GM12878 (cell line): Measurements from ENCODE around the gene EEPD1. TPM values are rescaled to one million over a fixed set of nuclear protein-coding genes. Genes with fewer than 3 reads are reported as not detected.

Source experiments
- ATAC-seq: fragments of 200-7000 bp; cut with Tn5 transposase; 3 replicates; pipeline ENCODE4 v1.9.1; 2020; ENCODE audit warnings: mild to moderate bottlenecking, moderate library complexity
- BruUV-seq: library from RNA; stranded (reverse); fragments of 400-500 nt; replicated peaks from 2 replicates; lab custom pipeline; 2021; lab: Mats Ljungman, UMichigan
- CTCF ChIA-PET: fragments of 300-600 bp; sonication (Branson Sonifier 250); formaldehyde crosslinking; extraction: SDS; loops from one replicate; lab custom pipeline; 2021; ENCODE audit warnings: inconsistent platforms; lab: Yijun Ruan, JAX
- POLR2A ChIA-PET: fragments of 350-600 bp; formaldehyde crosslinking; extraction: SDS; loops from one replicate; lab custom pipeline; 2021; ENCODE audit warnings: inconsistent platforms; lab: Charles Lee
- RAD21 ChIA-PET: fragments of 300-600 bp; sonication (Branson Sonifier 250); formaldehyde crosslinking; loops from one replicate; lab custom pipeline; 2023; ENCODE audit warnings: antibody characterized with exemption; ENCODE audit not compliant: unreplicated experiment; lab: Charles Lee
- SMC1A ChIA-PET: fragments of 300-600 bp; sonication (Branson Sonifier 250); formaldehyde crosslinking; loops from one replicate; lab custom pipeline; 2023; ENCODE audit not compliant: unreplicated experiment, uncharacterized antibody; lab: Charles Lee
- DNase-seq: peaks from one replicate; pipeline ENCODE4 v3.0.0-alpha.2; 2011; ENCODE audit warnings: low read depth, low spot score
- FAIRE-seq: peaks from 3 replicates; lab custom pipeline; 2011; peaks lifted over from hg19 to GRCh38; lab: Jason Lieb, UNC
- H2AFZ ChIP-seq: 2 replicates; pipeline ENCODE4 v1.6.0; 2011; ENCODE audit warnings: low read depth, low read length, control low read depth; ENCODE audit not compliant: control insufficient read depth
- H3K27ac ChIP-seq: 2 replicates; pipeline ENCODE4 v1.5.1; 2011; ENCODE audit warnings: control low read depth; ENCODE audit not compliant: control insufficient read depth, insufficient read depth
- H3K27me3 ChIP-seq, 2 experiments: replicated peaks in 1 of 2; 2 replicates each; pipeline versions ENCODE4 v1.6.0 to v1.6.1; 2011; ENCODE audit warnings: low read length in 1 of 2; ENCODE audit not compliant: control insufficient read depth in 2 of 2, insufficient read depth in 2 of 2
- H3K36me3 ChIP-seq, 2 experiments: 2 replicates each; pipeline ENCODE4 v1.5.1; 2011; ENCODE audit warnings: low read length in 1 of 2; ENCODE audit not compliant: control insufficient read depth in 2 of 2, insufficient read depth in 2 of 2
- H3K4me1 ChIP-seq: 2 replicates; pipeline ENCODE4 v1.6.1; 2011; ENCODE audit warnings: mild to moderate bottlenecking, low read length, moderate library complexity, mixed read lengths; ENCODE audit not compliant: control insufficient read depth, insufficient read depth
- H3K4me2 ChIP-seq: 2 replicates; pipeline ENCODE4 v1.6.0; 2011; ENCODE audit warnings: control low read depth; ENCODE audit not compliant: control insufficient read depth, insufficient read depth
- H3K4me3 ChIP-seq: fragments of 200-600 bp; sonication (generic); 2 replicates; pipeline ENCODE4 v1.5.1; 2016
- H3K79me2 ChIP-seq: 2 replicates; pipeline ENCODE4 v1.6.0; 2011; ENCODE audit warnings: low read length; ENCODE audit not compliant: control insufficient read depth, insufficient read depth
- H3K9ac ChIP-seq: 2 replicates; pipeline ENCODE4 v1.8.0; 2011; ENCODE audit warnings: low read length, control low read depth, mixed read lengths; ENCODE audit not compliant: control insufficient read depth, insufficient read depth
- H3K9me3 ChIP-seq: replicated peaks from 3 replicates; pipeline ENCODE4 v1.5.1; 2011; ENCODE audit warnings: mild to moderate bottlenecking, low read length; ENCODE audit not compliant: control insufficient read depth, insufficient read depth
- H4K20me1 ChIP-seq: 2 replicates; pipeline ENCODE4 v1.6.0; 2011; ENCODE audit not compliant: control insufficient read depth, insufficient read depth
- SRF ChIP-seq, 2 experiments: IDR thresholded peaks; 2 replicates each; pipeline ENCODE4 v1.6.1; 2011; ENCODE audit warnings: low read depth in 2 of 2, low read length in 2 of 2, mild to moderate bottlenecking in 1 of 2, moderate library complexity in 1 of 2
- WGBS: methylation state at CpG from one replicate; pipeline ENCODE4 v1.1.6; 2016; ENCODE audit warnings: low lambda C conversion rate; ENCODE audit not compliant: insufficient replicate concordance, insufficient coverage; ENCODE audit errors: missing lambda C conversion rate; 5-methylcytosine and 5-hydroxymethylcytosine counted together
- in situ Hi-C: fragments of 300-500 bp; cut with MboI; formaldehyde crosslinking; loops from 9 replicates; pipeline ENCODE4 v1.14.3; 2018; ENCODE audit warnings: mixed read lengths
- intact Hi-C: fragments of 100-400 bp; cut with micrococcal nuclease; formaldehyde crosslinking; loops from one replicate; pipeline ENCODE4 v1.14.2; 2022; ENCODE audit not compliant: unreplicated experiment
- polyA plus RNA-seq, 11 experiments: library from polyadenylated mRNA; depleted of rRNA in 4 of 11; unstranded in 6 of 11; stranded (reverse) in 5 of 11; fragments of >200 nt; fragmentation: Nextera tagmentation in 4 of 11; fragmentation: Illumina TruSeq in 1 of 11; extraction: Ambion mirVana in 4 of 11; extraction: Trizol in 1 of 11; gene quantifications; 1 replicate in 1 of 11; 2 replicates in 10 of 11; pipeline versions ENCODE4 v1.2.1 to v1.2.3, GENCODE V29; 2011 to 2016; ENCODE audit warnings: inconsistent platforms in 2 of 11, missing spikeins in 2 of 11, low read depth in 1 of 11
- total RNA-seq, 4 experiments: library from RNA; depleted of rRNA in 3 of 4; stranded (reverse); fragments of >200 nt in 3 of 4; fragmentation: Illumina TruSeq in 1 of 4; extraction: Trizol in 1 of 4; gene quantifications; 2 replicates each; pipeline versions ENCODE4 v1.2.1 to v1.2.3, GENCODE V29; 2013 to 2021
- TF ChIP-seq, protein P1 (sequence below): fragments of 450-650 bp; formaldehyde crosslinking; IDR thresholded peaks from 2 replicates; pipeline ENCODE4 v1.5.0; 2022; ENCODE audit warnings: mild to moderate bottlenecking, missing genetic modification characterization
- TF ChIP-seq, protein P2 (sequence below): fragments of 450-650 bp; formaldehyde crosslinking; IDR thresholded peaks from 2 replicates; pipeline ENCODE4 v1.4.0; 2020; ENCODE audit warnings: mild to moderate bottlenecking, moderate library complexity

Gene EEPD1
- total and polyA plus RNA-seq, 10 of the 15 experiments (the other 5 are each of a cell fraction or from before 2014, with no cell fraction given): 0.24 to 2.8 (median 0.86) TPM; not detected in 1

DNA sequence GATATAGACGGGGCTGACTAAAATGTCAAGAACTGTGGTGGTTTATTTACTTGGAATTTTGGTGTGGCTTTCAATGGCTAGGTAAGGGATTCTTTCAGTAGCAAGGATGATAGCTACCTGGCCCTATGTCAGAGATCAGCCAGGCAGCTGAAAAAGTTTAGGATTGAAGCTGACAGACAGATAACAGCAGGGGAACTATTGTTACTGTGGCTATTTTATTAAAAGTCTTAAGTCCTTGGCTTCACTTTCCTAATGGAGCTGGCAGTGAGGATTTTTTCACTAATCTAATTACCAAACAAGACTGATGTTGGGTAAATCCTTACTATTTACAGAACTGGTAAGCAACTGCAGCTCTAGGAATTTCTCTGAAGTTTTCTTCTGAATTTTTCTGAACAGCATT, 164.2 kb downstream of the EEPD1 start:
- FAIRE-seq: no peak
- Histone ChIP-seq H3K4me1 (no peaks in the 10 kb centered on the region), H3K4me3 (no peak overlapping the region), H4K20me1 (no peaks in the 10 kb centered on the region), H3K79me2 (no peaks in the 10 kb centered on the region), H3K27me3 (no peaks in the 10 kb centered on the region), H3K4me2 (no peak overlapping the region), H2AFZ (no peak overlapping the region), H3K36me3 (no peaks in the 10 kb centered on the region), H3K27ac (no peak overlapping the region), H3K9me3 (no peaks in the 10 kb centered on the region; the same call in 2 of the 3 replicates), H3K9ac (no peak overlapping the region)
- DNase-seq: no peak
- WGBS: 38% methylated on average over 1 of the region's 1 CpG
- SMC1A ChIA-PET: interaction anchor here (0.7 to 5.0 kb wide), 8 partner anchors 9 to 332 kb away, joined by 3 to 39 read pairs (median 4); no protein-coding TSS in a partner anchor
- intact Hi-C loops: no loop called here
- CTCF ChIA-PET: interaction anchor here (0.7 to 4.0 kb wide), 19 partner anchors 14 to 941 kb away, joined by 3 to 52 read pairs (median 4); no protein-coding TSS in a partner anchor
- RAD21 ChIA-PET: interaction anchor here (0.8 to 3.6 kb wide), 6 partner anchors 9 to 608 kb away, joined by 3 to 33 read pairs (median 4); no protein-coding TSS in a partner anchor
- TF ChIP-seq SRF (IDR thresholded peaks at IDR 0.05; ENCODE audit: low read depth in 2 of 2, low read length in 2 of 2): no peak
- TF ChIP-seq, protein P1, sequence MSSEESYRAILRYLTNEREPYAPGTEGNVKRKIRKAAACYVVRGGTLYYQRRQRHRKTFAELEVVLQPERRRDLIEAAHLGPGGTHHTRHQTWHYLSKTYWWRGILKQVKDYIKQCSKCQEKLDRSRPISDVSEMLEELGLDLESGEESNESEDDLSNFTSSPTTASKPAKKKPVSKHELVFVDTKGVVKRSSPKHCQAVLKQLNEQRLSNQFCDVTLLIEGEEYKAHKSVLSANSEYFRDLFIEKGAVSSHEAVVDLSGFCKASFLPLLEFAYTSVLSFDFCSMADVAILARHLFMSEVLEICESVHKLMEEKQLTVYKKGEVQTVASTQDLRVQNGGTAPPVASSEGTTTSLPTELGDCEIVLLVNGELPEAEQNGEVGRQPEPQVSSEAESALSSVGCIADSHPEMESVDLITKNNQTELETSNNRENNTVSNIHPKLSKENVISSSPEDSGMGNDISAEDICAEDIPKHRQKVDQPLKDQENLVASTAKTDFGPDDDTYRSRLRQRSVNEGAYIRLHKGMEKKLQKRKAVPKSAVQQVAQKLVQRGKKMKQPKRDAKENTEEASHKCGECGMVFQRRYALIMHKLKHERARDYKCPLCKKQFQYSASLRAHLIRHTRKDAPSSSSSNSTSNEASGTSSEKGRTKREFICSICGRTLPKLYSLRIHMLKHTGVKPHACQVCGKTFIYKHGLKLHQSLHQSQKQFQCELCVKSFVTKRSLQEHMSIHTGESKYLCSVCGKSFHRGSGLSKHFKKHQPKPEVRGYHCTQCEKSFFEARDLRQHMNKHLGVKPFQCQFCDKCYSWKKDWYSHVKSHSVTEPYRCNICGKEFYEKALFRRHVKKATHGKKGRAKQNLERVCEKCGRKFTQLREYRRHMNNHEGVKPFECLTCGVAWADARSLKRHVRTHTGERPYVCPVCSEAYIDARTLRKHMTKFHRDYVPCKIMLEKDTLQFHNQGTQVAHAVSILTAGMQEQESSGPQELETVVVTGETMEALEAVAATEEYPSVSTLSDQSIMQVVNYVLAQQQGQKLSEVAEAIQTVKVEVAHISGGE (CRISPR knock-in tag): no peak
- TF ChIP-seq, protein P2, sequence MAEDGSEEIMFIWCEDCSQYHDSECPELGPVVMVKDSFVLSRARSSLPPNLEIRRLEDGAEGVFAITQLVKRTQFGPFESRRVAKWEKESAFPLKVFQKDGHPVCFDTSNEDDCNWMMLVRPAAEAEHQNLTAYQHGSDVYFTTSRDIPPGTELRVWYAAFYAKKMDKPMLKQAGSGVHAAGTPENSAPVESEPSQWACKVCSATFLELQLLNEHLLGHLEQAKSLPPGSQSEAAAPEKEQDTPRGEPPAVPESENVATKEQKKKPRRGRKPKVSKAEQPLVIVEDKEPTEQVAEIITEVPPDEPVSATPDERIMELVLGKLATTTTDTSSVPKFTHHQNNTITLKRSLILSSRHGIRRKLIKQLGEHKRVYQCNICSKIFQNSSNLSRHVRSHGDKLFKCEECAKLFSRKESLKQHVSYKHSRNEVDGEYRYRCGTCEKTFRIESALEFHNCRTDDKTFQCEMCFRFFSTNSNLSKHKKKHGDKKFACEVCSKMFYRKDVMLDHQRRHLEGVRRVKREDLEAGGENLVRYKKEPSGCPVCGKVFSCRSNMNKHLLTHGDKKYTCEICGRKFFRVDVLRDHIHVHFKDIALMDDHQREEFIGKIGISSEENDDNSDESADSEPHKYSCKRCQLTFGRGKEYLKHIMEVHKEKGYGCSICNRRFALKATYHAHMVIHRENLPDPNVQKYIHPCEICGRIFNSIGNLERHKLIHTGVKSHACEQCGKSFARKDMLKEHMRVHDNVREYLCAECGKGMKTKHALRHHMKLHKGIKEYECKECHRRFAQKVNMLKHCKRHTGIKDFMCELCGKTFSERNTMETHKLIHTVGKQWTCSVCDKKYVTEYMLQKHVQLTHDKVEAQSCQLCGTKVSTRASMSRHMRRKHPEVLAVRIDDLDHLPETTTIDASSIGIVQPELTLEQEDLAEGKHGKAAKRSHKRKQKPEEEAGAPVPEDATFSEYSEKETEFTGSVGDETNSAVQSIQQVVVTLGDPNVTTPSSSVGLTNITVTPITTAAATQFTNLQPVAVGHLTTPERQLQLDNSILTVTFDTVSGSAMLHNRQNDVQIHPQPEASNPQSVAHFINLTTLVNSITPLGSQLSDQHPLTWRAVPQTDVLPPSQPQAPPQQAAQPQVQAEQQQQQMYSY (CRISPR knock-in tag): no peak
- ATAC-seq: no peak
- in situ Hi-C loops: no loop called here
- POLR2A ChIA-PET: no interaction called here
- no TSS peak for BruUV-seq
